Ishikawa (cell line): ENCODE measurements around the gene PPP1R18.

Experiments used
- CEBPB ChIP-seq: IDR thresholded peaks from 2 replicates; pipeline ENCODE4 v1.6.1; 2012
- CREB1 ChIP-seq: IDR thresholded peaks from 2 replicates; pipeline ENCODE4 v1.6.1; 2012; ENCODE audit warnings: low read depth
- FOXM1 ChIP-seq: IDR thresholded peaks from 2 replicates; pipeline ENCODE4 v1.6.1; 2012; ENCODE audit warnings: low read depth, borderline replicate concordance
- RAD21 ChIP-seq: IDR thresholded peaks from 2 replicates; pipeline ENCODE4 v1.6.1; 2012; ENCODE audit warnings: low read depth
- YY1 ChIP-seq: IDR thresholded peaks from 2 replicates; pipeline ENCODE4 v1.6.1; 2012; ENCODE audit warnings: low read depth
- TF ChIP-seq, protein P1 (sequence below): IDR thresholded peaks from 2 replicates; pipeline ENCODE4 v1.6.1; 2012
- TF ChIP-seq, protein P2 (sequence below): IDR thresholded peaks from 2 replicates; pipeline ENCODE4 v1.6.1; 2012; ENCODE audit warnings: low read depth, mild to moderate bottlenecking
- TF ChIP-seq, protein P3 (sequence below): IDR thresholded peaks from 2 replicates; pipeline ENCODE4 v1.6.1; 2012

DNA sequence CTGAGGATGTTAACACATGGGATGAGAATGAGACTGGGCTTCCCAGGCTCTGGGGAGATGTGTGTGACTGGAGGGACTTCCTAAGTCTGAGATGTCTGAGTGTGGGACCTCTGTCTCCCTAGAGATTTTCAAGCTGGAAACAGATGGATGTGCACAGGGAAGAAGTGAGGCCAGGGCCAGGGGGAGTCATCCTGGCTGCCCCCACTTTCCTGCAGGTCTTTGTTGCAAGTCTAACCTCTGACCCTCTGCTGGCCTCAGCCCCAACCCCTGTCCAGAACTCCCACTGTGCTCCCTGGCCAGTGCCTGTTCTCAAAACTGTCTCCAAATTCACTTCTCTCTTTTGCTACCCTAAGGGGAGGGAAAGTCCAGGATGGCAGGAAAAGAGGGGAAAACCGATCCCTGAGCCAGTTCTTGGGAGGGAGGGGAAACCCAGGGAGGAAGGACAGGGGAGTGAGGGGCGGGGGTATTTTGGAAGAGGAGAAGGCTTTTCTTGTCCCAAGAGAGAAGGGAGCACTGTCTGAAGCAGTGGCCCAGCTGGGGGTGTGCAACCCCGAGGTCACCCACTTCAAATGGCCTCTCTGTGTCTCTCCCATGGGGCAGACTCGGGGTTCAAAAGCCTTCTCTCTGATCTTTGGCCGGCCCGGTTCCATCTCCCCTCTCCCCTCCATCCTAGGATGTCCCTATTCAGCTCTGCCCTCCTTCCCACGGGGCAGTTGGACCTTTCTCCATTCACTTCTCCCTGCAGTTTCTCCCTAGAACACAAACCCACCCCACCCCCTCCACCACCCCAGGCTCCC lies 3.1 kb downstream of the PPP1R18 start:
- no peak for TF ChIP-seq CREB1
- TF ChIP-seq, protein P1, sequence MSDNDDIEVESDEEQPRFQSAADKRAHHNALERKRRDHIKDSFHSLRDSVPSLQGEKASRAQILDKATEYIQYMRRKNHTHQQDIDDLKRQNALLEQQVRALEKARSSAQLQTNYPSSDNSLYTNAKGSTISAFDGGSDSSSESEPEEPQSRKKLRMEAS: no peak
- TF ChIP-seq, protein P2, sequence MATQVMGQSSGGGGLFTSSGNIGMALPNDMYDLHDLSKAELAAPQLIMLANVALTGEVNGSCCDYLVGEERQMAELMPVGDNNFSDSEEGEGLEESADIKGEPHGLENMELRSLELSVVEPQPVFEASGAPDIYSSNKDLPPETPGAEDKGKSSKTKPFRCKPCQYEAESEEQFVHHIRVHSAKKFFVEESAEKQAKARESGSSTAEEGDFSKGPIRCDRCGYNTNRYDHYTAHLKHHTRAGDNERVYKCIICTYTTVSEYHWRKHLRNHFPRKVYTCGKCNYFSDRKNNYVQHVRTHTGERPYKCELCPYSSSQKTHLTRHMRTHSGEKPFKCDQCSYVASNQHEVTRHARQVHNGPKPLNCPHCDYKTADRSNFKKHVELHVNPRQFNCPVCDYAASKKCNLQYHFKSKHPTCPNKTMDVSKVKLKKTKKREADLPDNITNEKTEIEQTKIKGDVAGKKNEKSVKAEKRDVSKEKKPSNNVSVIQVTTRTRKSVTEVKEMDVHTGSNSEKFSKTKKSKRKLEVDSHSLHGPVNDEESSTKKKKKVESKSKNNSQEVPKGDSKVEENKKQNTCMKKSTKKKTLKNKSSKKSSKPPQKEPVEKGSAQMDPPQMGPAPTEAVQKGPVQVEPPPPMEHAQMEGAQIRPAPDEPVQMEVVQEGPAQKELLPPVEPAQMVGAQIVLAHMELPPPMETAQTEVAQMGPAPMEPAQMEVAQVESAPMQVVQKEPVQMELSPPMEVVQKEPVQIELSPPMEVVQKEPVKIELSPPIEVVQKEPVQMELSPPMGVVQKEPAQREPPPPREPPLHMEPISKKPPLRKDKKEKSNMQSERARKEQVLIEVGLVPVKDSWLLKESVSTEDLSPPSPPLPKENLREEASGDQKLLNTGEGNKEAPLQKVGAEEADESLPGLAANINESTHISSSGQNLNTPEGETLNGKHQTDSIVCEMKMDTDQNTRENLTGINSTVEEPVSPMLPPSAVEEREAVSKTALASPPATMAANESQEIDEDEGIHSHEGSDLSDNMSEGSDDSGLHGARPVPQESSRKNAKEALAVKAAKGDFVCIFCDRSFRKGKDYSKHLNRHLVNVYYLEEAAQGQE: no peak
- TF ChIP-seq, protein P3, sequence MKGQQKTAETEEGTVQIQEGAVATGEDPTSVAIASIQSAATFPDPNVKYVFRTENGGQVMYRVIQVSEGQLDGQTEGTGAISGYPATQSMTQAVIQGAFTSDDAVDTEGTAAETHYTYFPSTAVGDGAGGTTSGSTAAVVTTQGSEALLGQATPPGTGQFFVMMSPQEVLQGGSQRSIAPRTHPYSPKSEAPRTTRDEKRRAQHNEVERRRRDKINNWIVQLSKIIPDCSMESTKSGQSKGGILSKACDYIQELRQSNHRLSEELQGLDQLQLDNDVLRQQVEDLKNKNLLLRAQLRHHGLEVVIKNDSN: no peak
- no peak for TF ChIP-seq FOXM1
- no peak for TF ChIP-seq RAD21
- no peak for TF ChIP-seq YY1
- TF ChIP-seq CEBPB: no peak
